ENCODE results near the gene KLK15.

KLK15 gene

GRCh38 chr19:50850738-50851137 is 17.4 kb upstream of the KLK15 start:
- no peak for ATAC-seq
- TF ChIP-seq PATZ1 (CRISPR knock-in tag; IDR thresholded peaks at IDR 0.05; ENCODE audit: borderline replicate concordance) = no peak
- no peak for TF ChIP-seq TSHZ2 (CRISPR knock-in tag; IDR thresholded peaks at IDR 0.05)
- TF ChIP-seq ISL1 (CRISPR knock-in tag; IDR thresholded peaks at IDR 0.05) = no peak
- TF ChIP-seq CSDC2 (CRISPR knock-in tag; IDR thresholded peaks at IDR 0.05) = no peak
- no peak for TF ChIP-seq ZNF565 (CRISPR knock-in tag; conservative IDR thresholded peaks at IDR 0.05; ENCODE audit: low read depth)
- no peak for TF ChIP-seq SNAI2 (CRISPR knock-in tag; IDR thresholded peaks at IDR 0.05)
- TF ChIP-seq RARB (CRISPR knock-in tag; IDR thresholded peaks at IDR 0.05) = no peak
- no peak for TF ChIP-seq POU6F1 (CRISPR knock-in tag; IDR thresholded peaks at IDR 0.05; ENCODE audit: borderline replicate concordance, low read depth)
- TF ChIP-seq ARNTL (CRISPR knock-in tag; IDR thresholded peaks at IDR 0.05; ENCODE audit: borderline replicate concordance, low read depth) = no peak
- no peak for TF ChIP-seq BACH2 (CRISPR knock-in tag; IDR thresholded peaks at IDR 0.05; ENCODE audit: borderline replicate concordance)
- TF ChIP-seq ZFP3 (CRISPR knock-in tag; IDR thresholded peaks at IDR 0.05) = no peak
- TF ChIP-seq ESRRG (CRISPR knock-in tag; IDR thresholded peaks at IDR 0.05) = no peak
- no peak for TF ChIP-seq CREB5 (CRISPR knock-in tag; IDR thresholded peaks at IDR 0.05; ENCODE audit: low read depth)
- no peak for TF ChIP-seq ZC3H10 (CRISPR knock-in tag; IDR thresholded peaks at IDR 0.05)
- TF ChIP-seq ZNF8 (CRISPR knock-in tag; IDR thresholded peaks at IDR 0.05) = no peak
- TF ChIP-seq ZFP30 (CRISPR knock-in tag; IDR thresholded peaks at IDR 0.05) = no peak

GRCh38 chr19:50844296-50844935 is 11.0 kb upstream of the KLK15 start:
- no peak for ATAC-seq

More at GRCh38 chr19:50844296-50844935, 11.0 kb upstream of the KLK15 start:
- TF ChIP-seq PPARA (CRISPR knock-in tag; IDR thresholded peaks at IDR 0.05; ENCODE audit: borderline replicate concordance) (no peak), TSHZ2 (CRISPR knock-in tag; IDR thresholded peaks at IDR 0.05) (no peak), ISL1 (CRISPR knock-in tag; IDR thresholded peaks at IDR 0.05) (no peak), CSDC2 (CRISPR knock-in tag; IDR thresholded peaks at IDR 0.05) (no peak), CSRNP3 (CRISPR knock-in tag; IDR thresholded peaks at IDR 0.05) (no peak), RARB (CRISPR knock-in tag; IDR thresholded peaks at IDR 0.05) (no peak), SNAI2 (CRISPR knock-in tag; IDR thresholded peaks at IDR 0.05) (no peak), ZFP3 (CRISPR knock-in tag; IDR thresholded peaks at IDR 0.05) (no peak), ZNF8 (CRISPR knock-in tag; IDR thresholded peaks at IDR 0.05) (no peak), GLIS3 (CRISPR knock-in tag; IDR thresholded peaks at IDR 0.05) (no peak), ESRRG (CRISPR knock-in tag; IDR thresholded peaks at IDR 0.05) (no peak), ZNF70 (CRISPR knock-in tag; IDR thresholded peaks at IDR 0.05) (no peak), CREB5 (CRISPR knock-in tag; IDR thresholded peaks at IDR 0.05; ENCODE audit: low read depth) (no peak), ZNF565 (CRISPR knock-in tag; conservative IDR thresholded peaks at IDR 0.05; ENCODE audit: low read depth) (no peak), PATZ1 (CRISPR knock-in tag; IDR thresholded peaks at IDR 0.05; ENCODE audit: borderline replicate concordance) (no peak), BACH2 (CRISPR knock-in tag; IDR thresholded peaks at IDR 0.05; ENCODE audit: borderline replicate concordance) (no peak), ZC3H10 (CRISPR knock-in tag; IDR thresholded peaks at IDR 0.05) (no peak), OSR1 (CRISPR knock-in tag; IDR thresholded peaks at IDR 0.05) (no peak), ARNTL (CRISPR knock-in tag; IDR thresholded peaks at IDR 0.05; ENCODE audit: borderline replicate concordance, low read depth) (no peak)
